HG02642 (cell line): ENCODE data around the gene EDNRA.
A peak's percentile ranks its signal among the peaks of the same experiment; 100 is the strongest.

Source experiments
- ATAC-seq: cut with Tn5 transposase; IDR thresholded peaks from one replicate; pipeline ENCODE4 v1.9.1; 2021; ENCODE audit warnings: mild to moderate bottlenecking; ENCODE audit not compliant: unreplicated experiment, poor library complexity

Gene EDNRA

DNA sequence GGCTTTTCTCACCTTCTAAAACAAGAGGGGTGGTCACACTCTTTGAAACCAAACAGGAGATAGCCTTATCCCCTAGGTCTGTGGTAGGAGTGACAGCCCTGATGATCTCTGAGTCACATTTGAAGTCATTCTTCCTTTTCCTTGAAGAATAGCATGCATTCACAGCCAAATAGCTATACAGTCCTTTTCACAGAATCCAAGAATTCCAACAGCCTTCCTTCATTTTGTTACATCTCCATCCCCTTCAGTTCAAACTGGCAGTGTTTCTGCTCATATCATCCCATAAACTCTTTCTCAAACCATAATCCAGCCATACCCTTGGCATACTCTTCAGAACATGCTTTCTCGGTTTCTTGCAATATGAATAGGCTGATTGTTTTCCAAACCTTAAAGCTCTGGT, 103.0 kb downstream of the EDNRA start:
- no peak for ATAC-seq

DNA sequence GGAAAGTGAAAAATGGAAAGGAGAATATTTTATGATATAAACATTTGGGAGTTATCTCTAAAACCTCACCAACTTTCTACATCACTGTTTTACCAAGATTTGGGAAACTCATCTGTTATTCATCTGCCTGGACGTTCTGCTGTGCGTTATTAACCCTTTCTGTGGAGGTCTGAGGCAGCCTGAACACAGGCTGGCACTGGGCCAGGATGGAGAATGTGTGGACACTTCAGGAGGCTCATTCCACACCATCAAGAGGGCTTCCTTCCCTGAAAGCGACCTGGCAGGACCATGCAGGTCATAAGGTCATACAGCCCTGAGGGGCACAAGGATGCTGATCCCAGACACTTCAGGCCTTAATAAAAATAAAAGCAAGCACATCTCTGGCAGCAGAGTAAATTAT, 105.1 kb downstream of the EDNRA start:
- ATAC-seq: no peak

DNA sequence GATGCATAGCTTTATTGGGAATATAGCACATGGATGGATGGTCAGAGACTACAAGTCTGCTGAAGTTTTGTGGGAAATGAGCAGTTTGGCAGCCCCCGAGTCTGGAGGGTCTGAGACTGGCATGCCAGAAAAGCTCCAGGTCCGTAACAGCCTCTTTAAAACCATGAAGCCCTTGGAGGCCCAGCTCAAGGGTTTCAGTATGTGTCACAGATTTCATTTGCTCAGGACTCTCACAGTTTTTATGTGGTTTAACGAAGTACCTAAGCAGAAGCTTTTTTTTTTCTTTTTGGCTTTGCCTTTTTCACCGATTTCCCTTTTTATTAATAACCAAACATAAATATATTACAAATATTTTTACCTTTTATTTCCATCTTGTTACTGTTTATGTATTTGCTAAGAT, 105.7 kb downstream of the EDNRA start:
- peak; percentile 60 for ATAC-seq

DNA sequence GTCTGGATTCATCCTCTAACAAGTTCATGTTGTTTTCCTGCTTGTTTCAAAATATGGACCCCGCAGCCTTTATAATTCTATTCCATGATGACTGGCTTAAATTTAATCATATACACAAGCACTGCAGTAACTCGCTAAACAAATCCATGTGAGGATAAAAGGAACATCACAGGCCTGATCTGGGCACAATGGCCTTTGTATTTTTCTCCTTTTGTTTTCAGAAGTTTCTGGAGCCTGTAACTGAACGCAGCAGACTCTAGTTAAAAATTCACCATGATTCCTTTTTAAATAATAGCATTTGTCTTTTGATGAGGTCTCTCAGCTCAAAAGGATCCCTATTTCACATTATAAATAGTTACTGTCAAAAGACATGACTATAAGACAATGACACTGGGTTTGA, 106.1 kb downstream of the EDNRA start:
- ATAC-seq: no peak

DNA sequence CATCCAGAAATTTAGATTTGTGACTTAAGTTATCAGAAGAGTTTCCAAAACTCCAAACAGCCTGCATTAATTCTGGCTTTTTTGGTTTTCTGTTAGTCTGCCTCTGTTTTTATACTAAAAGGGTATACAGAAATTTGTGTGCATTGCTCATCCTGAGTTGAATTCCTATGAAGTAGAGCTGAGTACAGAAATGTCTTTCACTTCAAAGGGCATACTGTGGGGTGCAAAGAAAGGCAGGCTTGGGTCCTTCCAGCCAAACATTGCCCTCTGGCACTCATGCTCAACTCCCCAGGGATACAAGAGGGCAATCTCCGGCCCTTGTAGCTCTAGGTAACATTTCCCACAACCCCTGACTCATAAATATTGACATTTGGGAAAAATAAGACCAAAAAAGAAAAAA, 108.7 kb downstream of the EDNRA start:
- no peak for ATAC-seq

DNA sequence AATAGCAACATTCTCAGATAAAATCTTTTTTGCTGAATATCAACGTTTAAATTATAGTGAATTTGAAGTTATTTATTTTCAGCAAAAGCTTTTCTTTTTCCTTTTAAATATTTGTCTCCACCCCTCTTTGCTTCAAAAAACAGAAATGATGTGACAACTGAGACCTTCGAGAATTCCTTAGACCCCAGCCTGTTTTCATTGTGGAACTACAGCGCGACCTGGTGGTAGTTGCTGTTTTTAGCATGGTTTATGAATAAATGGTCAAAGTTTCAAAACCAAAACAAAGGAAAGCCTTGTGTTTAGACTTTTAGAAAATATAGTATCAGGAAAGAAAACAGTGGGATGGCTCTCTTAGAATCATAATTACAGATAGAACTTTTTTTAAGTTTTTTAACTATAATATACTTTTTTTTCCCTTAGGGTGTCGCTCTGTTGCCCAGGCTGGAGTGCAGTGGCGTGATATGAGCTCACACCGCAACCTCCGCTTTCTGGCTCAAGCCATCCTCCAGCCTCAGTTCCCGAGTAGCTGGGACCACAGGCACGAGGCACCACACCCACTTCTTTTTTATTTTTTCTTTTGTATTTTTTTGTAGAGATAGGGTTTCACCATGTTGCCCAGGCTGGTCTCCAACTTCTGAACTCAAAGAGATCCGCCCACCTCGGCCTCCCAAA, 109.5 kb downstream of the EDNRA start:
- ATAC-seq: peak; percentile 66

DNA sequence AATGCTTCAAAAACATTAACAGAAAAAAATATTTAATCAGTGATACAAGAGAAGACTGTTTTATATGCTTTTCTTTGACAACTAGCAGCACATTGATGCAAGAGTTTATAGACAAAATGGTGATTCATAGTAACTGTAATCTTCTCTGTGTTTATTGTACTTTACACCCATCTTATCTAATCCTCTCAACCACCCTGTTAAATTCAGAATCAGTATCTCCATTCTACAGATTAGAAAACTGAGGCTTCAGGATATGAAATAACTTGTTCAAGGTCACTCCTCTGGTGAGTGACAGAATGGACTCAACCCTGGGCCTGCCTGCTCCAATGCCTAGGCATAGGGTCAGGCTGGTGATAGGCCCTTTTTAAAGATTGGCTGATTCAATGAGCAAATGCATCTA, 110.2 kb downstream of the EDNRA start:
- ATAC-seq: no peak

DNA sequence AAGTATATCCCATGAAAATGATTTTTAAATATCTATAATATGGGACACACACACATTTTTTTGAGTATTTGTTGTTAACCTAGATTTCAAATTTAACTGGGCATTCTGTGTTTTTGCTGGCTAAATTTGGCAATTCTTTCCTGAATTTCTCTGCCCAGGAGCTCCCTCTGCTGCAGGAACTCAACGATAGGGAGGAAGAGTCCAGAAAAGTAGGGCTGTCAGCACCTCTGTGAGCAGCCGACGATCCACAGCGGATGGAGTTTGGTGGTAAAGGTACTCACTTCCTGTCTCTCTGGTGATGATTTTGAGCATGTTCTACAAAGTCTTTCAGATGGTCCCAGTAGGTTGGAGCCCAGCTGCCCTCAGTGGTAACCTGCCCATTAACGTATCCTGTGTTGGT, 113.2 kb downstream of the EDNRA start:
- ATAC-seq: no peak
